Mucosa of stomach (tissue), 1 donor: Measurements from ENCODE around the gene WDR93.

ENCODE experiments used
- H3K27me3 ChIP-seq: one replicate; pipeline ENCODE4 v1.7.0; 2013; ENCODE audit warnings: mild to moderate bottlenecking, low read length; ENCODE audit not compliant: control insufficient read depth, insufficient read depth
- H3K36me3 ChIP-seq: one replicate; pipeline ENCODE4 v1.7.0; 2013; ENCODE audit warnings: low read length; ENCODE audit not compliant: control insufficient read depth, insufficient read depth
- H3K4me1 ChIP-seq: one replicate; pipeline ENCODE4 v1.7.0; 2013; ENCODE audit warnings: mild to moderate bottlenecking, low read length; ENCODE audit not compliant: control insufficient read depth, insufficient read depth
- H3K4me3 ChIP-seq: one replicate; pipeline ENCODE4 v1.7.0; 2013; ENCODE audit warnings: low read length
- H3K9ac ChIP-seq: one replicate; pipeline ENCODE4 v1.7.0; 2013; ENCODE audit warnings: mild to moderate bottlenecking, low read length, moderate library complexity
- H3K9me3 ChIP-seq: one replicate; pipeline ENCODE4 v1.7.0; 2013; ENCODE audit warnings: mild to moderate bottlenecking, low read length, moderate library complexity; ENCODE audit not compliant: control insufficient read depth
- donor health status: Pancreatic carcinoma.

The WDR93 gene

GRCh38 chr15:89714775-89715174, 24.2 kb downstream of the WDR93 start:
- H3K36me3 ChIP-seq = no peaks in the 10 kb centered on the region
- no peak overlapping the region for H3K9ac ChIP-seq
- no peaks in the 10 kb centered on the region for H3K27me3 ChIP-seq
- H3K4me3 ChIP-seq = no peak overlapping the region
- no peaks in the 10 kb centered on the region for H3K4me1 ChIP-seq
- no peaks in the 10 kb centered on the region for H3K9me3 ChIP-seq

- Histone ChIP-seq H3K9me3 (no peaks in the 10 kb centered on the region), H3K9ac (no peak overlapping the region), H3K36me3 (no peaks in the 10 kb centered on the region), H3K4me3 (no peak overlapping the region), H3K4me1 (no peaks in the 10 kb centered on the region), H3K27me3 (peaks cover 3% of the 10 kb centered on the region)
Measured at GRCh38 chr15:89723031-89723430, 32.4 kb downstream of the WDR93 start.

GRCh38 chr15:89724621-89725020, 34.0 kb downstream of the WDR93 start:
- H3K4me1 ChIP-seq = no peaks in the 10 kb centered on the region
- H3K36me3 ChIP-seq = no peaks in the 10 kb centered on the region
- peaks cover 3% of the 10 kb centered on the region for H3K27me3 ChIP-seq
- H3K9ac ChIP-seq = no peak overlapping the region
- H3K4me3 ChIP-seq = no peak overlapping the region
- H3K9me3 ChIP-seq = no peaks in the 10 kb centered on the region

GRCh38 chr15:89725064-89725463, 34.5 kb downstream of the WDR93 start:
- no peak overlapping the region for H3K9ac ChIP-seq
- H3K9me3 ChIP-seq = no peaks in the 10 kb centered on the region
- peaks cover 3% of the 10 kb centered on the region for H3K27me3 ChIP-seq
- no peaks in the 10 kb centered on the region for H3K36me3 ChIP-seq
- H3K4me3 ChIP-seq = no peak overlapping the region
- H3K4me1 ChIP-seq = no peaks in the 10 kb centered on the region

- H3K4me3 ChIP-seq = no peak overlapping the region
- H3K36me3 ChIP-seq = no peaks in the 10 kb centered on the region
- no peaks in the 10 kb centered on the region for H3K9me3 ChIP-seq
Measured at GRCh38 chr15:89728254-89728653, 37.6 kb downstream of the WDR93 start.

GRCh38 chr15:89731275-89731674, 40.7 kb downstream of the WDR93 start:
- no peak overlapping the region for H3K9ac ChIP-seq
- peaks cover 8% of the 10 kb centered on the region for H3K27me3 ChIP-seq
- H3K36me3 ChIP-seq = no peaks in the 10 kb centered on the region
- H3K4me1 ChIP-seq = no peaks in the 10 kb centered on the region
- H3K4me3 ChIP-seq = no peak overlapping the region
- H3K9me3 ChIP-seq = no peaks in the 10 kb centered on the region

More at GRCh38 chr15:89728254-89728653, 37.6 kb downstream of the WDR93 start:
- no peak overlapping the region for H3K9ac ChIP-seq
- peaks cover 3% of the 10 kb centered on the region for H3K27me3 ChIP-seq
- H3K4me1 ChIP-seq = no peaks in the 10 kb centered on the region

- H3K9ac ChIP-seq = no peak overlapping the region
- H3K4me3 ChIP-seq = no peak overlapping the region
- no peaks in the 10 kb centered on the region for H3K4me1 ChIP-seq
- H3K27me3 ChIP-seq = peaks cover 9% of the 10 kb centered on the region
- H3K36me3 ChIP-seq = no peaks in the 10 kb centered on the region
- H3K9me3 ChIP-seq = no peaks in the 10 kb centered on the region
Measured at GRCh38 chr15:89732451-89733172, 42.0 kb downstream of the WDR93 start.

- H3K27me3 ChIP-seq = peaks cover 9% of the 10 kb centered on the region
- no peaks in the 10 kb centered on the region for H3K36me3 ChIP-seq
- no peaks in the 10 kb centered on the region for H3K9me3 ChIP-seq
- no peak overlapping the region for H3K9ac ChIP-seq
- peaks cover 4% of the 10 kb centered on the region for H3K4me1 ChIP-seq
- no peak overlapping the region for H3K4me3 ChIP-seq
Measured at GRCh38 chr15:89735773-89736172, 45.2 kb downstream of the WDR93 start.

GRCh38 chr15:89740137-89740536, 49.5 kb downstream of the WDR93 start:
- Histone ChIP-seq H3K4me1 (peaks cover 4% of the 10 kb centered on the region), H3K9me3 (no peaks in the 10 kb centered on the region), H3K27me3 (peaks cover 3% of the 10 kb centered on the region), H3K36me3 (no peaks in the 10 kb centered on the region), H3K4me3 (no peak overlapping the region), H3K9ac (no peak overlapping the region)

- H3K36me3 ChIP-seq = no peaks in the 10 kb centered on the region
- no peak overlapping the region for H3K9ac ChIP-seq
- no peak overlapping the region for H3K4me3 ChIP-seq
- peaks cover 11% of the 10 kb centered on the region for H3K4me1 ChIP-seq
- H3K27me3 ChIP-seq = peaks cover 22% of the 10 kb centered on the region
- no peaks in the 10 kb centered on the region for H3K9me3 ChIP-seq
Measured at GRCh38 chr15:89743011-89743410, 52.4 kb downstream of the WDR93 start.

GRCh38 chr15:89743594-89743993, 53.0 kb downstream of the WDR93 start:
- Histone ChIP-seq H3K4me1 (peaks cover 11% of the 10 kb centered on the region), H3K36me3 (no peaks in the 10 kb centered on the region), H3K9ac (no peak overlapping the region), H3K4me3 (no peak overlapping the region), H3K27me3 (peaks cover 28% of the 10 kb centered on the region), H3K9me3 (no peaks in the 10 kb centered on the region)

GRCh38 chr15:89745131-89745530, 54.5 kb downstream of the WDR93 start:
- no peak overlapping the region for H3K4me3 ChIP-seq
- no peak overlapping the region for H3K9ac ChIP-seq
- no peaks in the 10 kb centered on the region for H3K36me3 ChIP-seq
- no peaks in the 10 kb centered on the region for H3K9me3 ChIP-seq
- peaks cover 9% of the 10 kb centered on the region for H3K4me1 ChIP-seq
- H3K27me3 ChIP-seq = peaks cover 43% of the 10 kb centered on the region

- no peaks in the 10 kb centered on the region for H3K36me3 ChIP-seq
- no peaks in the 10 kb centered on the region for H3K9me3 ChIP-seq
- no peak overlapping the region for H3K4me3 ChIP-seq
- H3K9ac ChIP-seq = no peak overlapping the region
- H3K4me1 ChIP-seq = peaks cover 12% of the 10 kb centered on the region
- peaks cover 47% of the 10 kb centered on the region for H3K27me3 ChIP-seq
Measured at GRCh38 chr15:89745768-89746167, 55.2 kb downstream of the WDR93 start.
